CD4-positive, alpha-beta memory T cell (primary cell): ENCODE results near the gene PNO1. TPM values are rescaled to one million over a fixed set of nuclear protein-coding genes. Genes with fewer than 3 reads are reported as not detected.

Source experiments
- CTCF ChIA-PET: fragments of 350-600 bp; sonication (Branson Sonifier 250); formaldehyde crosslinking; loops from one replicate; lab custom pipeline; 2021; ENCODE audit warnings: inconsistent platforms; ENCODE audit not compliant: partially characterized antibody; lab: Charles Lee
- POLR2A ChIA-PET: fragments of 350-600 bp; sonication (Branson Sonifier 250); formaldehyde crosslinking; loops from one replicate; lab custom pipeline; 2021; ENCODE audit not compliant: partially characterized antibody; lab: Charles Lee
- DNase-seq, 5 donors: peaks; one replicate each; pipeline versions ENCODE4 v3.0.0 to v3.0.0-alpha.2; 2020 to 2022; ENCODE audit warnings: mixed read lengths in 1 of 5
- H3K27ac ChIP-seq: one replicate; pipeline ENCODE4 v1.7.0; 2013; ENCODE audit warnings: low read depth, low read length
- H3K27me3 ChIP-seq: 2 replicates; pipeline ENCODE4 v1.7.0; 2013; ENCODE audit warnings: mild to moderate bottlenecking, low read length, moderate library complexity; ENCODE audit not compliant: insufficient read depth
- H3K36me3 ChIP-seq: 2 replicates; pipeline ENCODE4 v1.7.0; 2013; ENCODE audit warnings: mild to moderate bottlenecking, low read length, moderate library complexity; ENCODE audit not compliant: insufficient read depth
- H3K4me1 ChIP-seq: 2 replicates; pipeline ENCODE4 v1.7.0; 2013; ENCODE audit warnings: mild to moderate bottlenecking, low read length, moderate library complexity; ENCODE audit not compliant: insufficient read depth
- H3K4me3 ChIP-seq, 2 donors: one replicate each; pipeline ENCODE4 v1.7.0; 2013; ENCODE audit warnings: low read length in 2 of 2, mild to moderate bottlenecking in 1 of 2
- H3K9me3 ChIP-seq, 2 donors: one replicate each; pipeline ENCODE4 v1.7.0; 2013; ENCODE audit warnings: low read length in 2 of 2, control low read depth in 1 of 2; ENCODE audit not compliant: control insufficient read depth in 1 of 2
- H3K27ac Mint-ChIP-seq, 7 donors: one replicate each; pipeline ENCODE4 v1.8.0; 2020 to 2021; ENCODE audit warnings: mixed read lengths in 7 of 7, mild to moderate bottlenecking in 6 of 7, inconsistent platforms in 3 of 7, moderate library complexity in 3 of 7
- H3K27me3 Mint-ChIP-seq, 2 donors: one replicate each; pipeline ENCODE4 v1.8.0; 2020 to 2021; ENCODE audit warnings: mixed read lengths in 2 of 2
- H3K36me3 Mint-ChIP-seq, 2 donors: one replicate each; pipeline ENCODE4 v1.8.0; 2020 to 2021; ENCODE audit warnings: mixed read lengths in 2 of 2, inconsistent platforms in 1 of 2, mild to moderate bottlenecking in 1 of 2
- H3K4me1 Mint-ChIP-seq, 4 donors: one replicate each; pipeline ENCODE4 v1.8.0; 2020 to 2021; ENCODE audit warnings: mixed read lengths in 4 of 4, mild to moderate bottlenecking in 1 of 4
- H3K4me3 Mint-ChIP-seq, 8 donors: one replicate each; pipeline ENCODE4 v1.8.0; 2020 to 2021; ENCODE audit warnings: mixed read lengths in 8 of 8, mild to moderate bottlenecking in 7 of 8, moderate library complexity in 6 of 8, inconsistent platforms in 3 of 8
- H3K9me3 Mint-ChIP-seq, 8 donors: one replicate each; pipeline ENCODE4 v1.8.0; 2020 to 2021; ENCODE audit warnings: mixed read lengths in 8 of 8, mild to moderate bottlenecking in 5 of 8, inconsistent platforms in 3 of 8, moderate library complexity in 1 of 8
- intact Hi-C: fragments of 100-400 bp; cut with micrococcal nuclease; formaldehyde crosslinking; loops from one replicate; pipeline ENCODE4 v1.15.1; 2023
- polyA plus RNA-seq, 2 donors: library from polyadenylated mRNA; unstranded; fragments of 300-500 nt; fragmentation: Illumina TruSeq; gene quantifications; one replicate each; pipeline ENCODE4 v1.2.3, GENCODE V29; 2021
- total RNA-seq, 2 experiments: library from RNA; stranded (reverse); gene quantifications; one replicate each; pipeline ENCODE4 v1.2.3, GENCODE V29; 2021

Gene PNO1
- total and polyA plus RNA-seq, 4 experiments from 2014 or later = 8.7 to 26.1 (median 15.1) TPM

DNA sequence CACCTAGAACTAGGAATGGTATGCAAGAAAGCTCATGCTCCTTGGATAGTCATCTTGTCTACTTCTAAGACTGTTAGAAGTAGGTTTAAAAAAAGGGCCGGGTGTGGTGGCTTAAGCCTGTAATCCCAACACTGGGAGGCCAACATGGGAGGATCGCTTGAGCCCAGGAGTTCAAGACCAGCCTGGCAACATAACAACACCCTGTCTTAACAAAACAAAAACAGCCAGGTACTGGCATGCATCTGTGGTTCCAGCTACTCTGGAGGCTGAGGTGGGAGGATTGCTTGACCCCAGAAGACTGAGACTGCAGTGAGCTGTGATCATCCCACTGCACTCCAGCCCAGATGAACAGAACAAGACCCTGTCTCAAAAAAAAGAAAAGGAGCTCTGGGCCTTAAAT, 19.9 kb downstream of the PNO1 start:
- Histone ChIP-seq H3K27ac (no peak overlapping the region), H3K36me3 (peaks cover 25% of the 10 kb centered on the region), H3K4me1 (no peaks in the 10 kb centered on the region), H3K4me3 (no peak overlapping the region), H3K27me3 (no peaks in the 10 kb centered on the region), H3K9me3 (no peaks in the 10 kb centered on the region)
- ChIA-PET CTCF (interaction anchor here (1.1 to 1.8 kb wide), 3 partner anchors 10 to 19 kb away, joined by 3 to 7 read pairs (median 3); no protein-coding TSS in a partner anchor), POLR2A (interaction anchor here (1.0 to 1.5 kb wide), 4 partner anchors 8 to 76 kb away, joined by 3 to 6 read pairs (median 4); partner anchors contain the start of gene PNO1)
- H3K4me3 Mint-ChIP-seq = no peak overlapping the region
- H3K4me1 Mint-ChIP-seq = peaks cover 9 to 12% (median 11%) of the 10 kb centered on the region in 4 donors
- DNase-seq = no peak
- no peaks in the 10 kb centered on the region for H3K9me3 Mint-ChIP-seq
- intact Hi-C loops = no loop called here
- H3K27me3 Mint-ChIP-seq = no peaks in the 10 kb centered on the region
- peak overlapping the region in 4 of 7 donors; percentile 15 to 47 (median 27) for H3K27ac Mint-ChIP-seq
- peaks cover 16 to 63% of the 10 kb centered on the region in 2 donors for H3K36me3 Mint-ChIP-seq

DNA sequence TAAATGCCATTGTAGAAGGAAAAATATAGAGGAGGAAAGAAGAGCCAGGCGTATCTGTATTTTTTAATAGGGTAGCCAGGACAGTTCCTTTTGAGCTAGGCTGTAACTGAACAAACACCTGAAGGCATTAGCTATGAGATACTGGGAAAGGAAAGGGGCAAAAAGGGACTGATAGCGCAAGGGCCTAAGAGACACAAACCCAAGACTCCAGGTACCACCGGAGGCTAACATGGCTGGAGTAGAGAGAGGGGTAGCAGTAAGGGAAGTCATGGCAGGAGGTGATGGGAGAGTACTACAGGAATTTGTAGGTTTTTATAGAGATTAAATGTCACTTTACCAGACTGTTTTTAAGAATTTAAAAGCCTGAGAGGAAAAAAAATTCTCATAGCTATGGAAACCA, 20.7 kb downstream of the PNO1 start:
- no peaks in the 10 kb centered on the region for H3K27me3 ChIP-seq
- POLR2A ChIA-PET = interaction anchor here (1.0 to 1.5 kb wide), 5 partner anchors 9 to 75 kb away, joined by 3 to 6 read pairs (median 3); partner anchors contain the start of genes PNO1 and PPP3R1
- H3K4me3 ChIP-seq = no peak overlapping the region
- intact Hi-C loops = no loop called here
- no peak overlapping the region for H3K27ac ChIP-seq
- peak overlapping the region in 4 of 7 donors; percentile 17 to 86 (median 34) for H3K27ac Mint-ChIP-seq
- H3K27me3 Mint-ChIP-seq = no peaks in the 10 kb centered on the region
- CTCF ChIA-PET = interaction anchor here (1.1 to 1.8 kb wide), 4 partner anchors 11 to 18 kb away, joined by 3 to 7 read pairs (median 3); no protein-coding TSS in a partner anchor
- no peaks in the 10 kb centered on the region for H3K4me1 ChIP-seq
- H3K9me3 ChIP-seq = no peaks in the 10 kb centered on the region
- no peaks in the 10 kb centered on the region for H3K9me3 Mint-ChIP-seq
- peaks cover 25% of the 10 kb centered on the region for H3K36me3 ChIP-seq
- H3K4me1 Mint-ChIP-seq = peaks cover 4 to 13% (median 9%) of the 10 kb centered on the region in 4 donors
- H3K4me3 Mint-ChIP-seq = no peak overlapping the region
- peaks cover 17 to 63% of the 10 kb centered on the region in 2 donors for H3K36me3 Mint-ChIP-seq
- no peak for DNase-seq

DNA sequence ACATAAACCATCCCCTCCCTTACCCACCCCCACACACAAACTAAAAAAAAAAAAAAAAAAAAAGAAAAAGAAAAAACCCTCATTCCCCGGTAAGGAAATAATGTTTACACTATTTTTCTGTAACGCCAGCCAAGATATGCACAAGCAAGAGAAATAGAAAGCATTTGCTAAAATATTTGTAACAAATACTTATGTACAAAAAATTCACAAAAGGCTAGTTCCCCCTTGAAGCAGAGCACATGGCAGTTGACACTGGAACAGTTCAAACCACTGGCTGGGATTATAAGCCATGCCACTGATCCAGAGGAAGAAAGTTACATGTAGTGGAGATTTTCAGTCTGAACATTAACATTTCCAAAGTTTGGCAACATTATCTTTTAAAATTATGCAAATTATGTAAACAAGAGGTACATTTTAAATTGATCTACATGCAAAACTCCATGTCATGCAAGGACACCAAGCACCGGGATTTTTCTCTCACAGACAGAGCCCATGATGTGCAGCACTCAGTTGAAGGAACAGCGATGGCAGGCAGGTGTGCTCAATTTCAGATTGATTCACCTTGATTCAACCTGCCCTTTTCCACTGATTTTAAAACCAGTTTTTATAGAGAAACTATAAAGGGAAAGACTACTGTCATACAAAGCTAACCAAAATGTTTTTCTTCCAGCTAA, 21.4 kb downstream of the PNO1 start:
- no peaks in the 10 kb centered on the region for H3K27me3 Mint-ChIP-seq
- no peak overlapping the region for H3K4me3 ChIP-seq
- peaks cover 30% of the 10 kb centered on the region for H3K36me3 ChIP-seq
- peaks cover 5 to 16% (median 10%) of the 10 kb centered on the region in 4 donors for H3K4me1 Mint-ChIP-seq
- no peak overlapping the region for H3K4me3 Mint-ChIP-seq
- H3K36me3 Mint-ChIP-seq = peaks cover 13 to 65% of the 10 kb centered on the region in 2 donors
- H3K9me3 Mint-ChIP-seq = no peaks in the 10 kb centered on the region
- peak overlapping the region in 4 of 7 donors; percentile 13 to 53 (median 41) for H3K27ac Mint-ChIP-seq
- DNase-seq = no peak
- no peaks in the 10 kb centered on the region for H3K27me3 ChIP-seq
- H3K27ac ChIP-seq = no peak overlapping the region
- H3K4me1 ChIP-seq = no peaks in the 10 kb centered on the region
- intact Hi-C loops = no loop called here
- POLR2A ChIA-PET = interaction anchor here (1.1 to 1.5 kb wide), 6 partner anchors 10 to 73 kb away, joined by 3 to 6 read pairs (median 4); partner anchors contain the start of genes PNO1 and PPP3R1
- no peaks in the 10 kb centered on the region for H3K9me3 ChIP-seq
- CTCF ChIA-PET = interaction anchor here (1.1 to 2.4 kb wide), 4 partner anchors 13 to 17 kb away, joined by 3 to 14 read pairs (median 5); no protein-coding TSS in a partner anchor

DNA sequence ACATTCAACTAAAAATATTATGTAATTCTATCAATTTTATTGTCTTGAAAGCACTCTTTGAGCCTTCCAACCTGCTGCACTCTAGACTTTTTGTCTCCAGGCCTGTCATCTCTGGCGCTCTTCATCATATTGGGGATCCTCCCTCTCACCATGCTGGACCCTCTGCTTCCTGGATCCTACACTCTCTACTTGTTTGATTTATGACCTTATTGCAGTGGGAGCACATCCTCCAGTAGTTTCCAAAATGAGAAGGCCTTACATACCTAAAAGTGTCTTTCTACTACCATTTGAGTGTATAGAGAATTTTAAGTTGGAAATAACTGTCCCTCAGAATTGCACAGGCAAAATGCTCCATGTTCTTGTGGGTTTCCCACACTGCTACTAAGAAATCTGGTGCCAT, 25.2 kb downstream of the PNO1 start:
- DNase-seq = no peak
- Histone ChIP-seq H3K9me3 (no peaks in the 10 kb centered on the region), H3K4me3 (no peak overlapping the region), H3K36me3 (peaks cover 30% of the 10 kb centered on the region), H3K27me3 (no peaks in the 10 kb centered on the region), H3K4me1 (no peaks in the 10 kb centered on the region), H3K27ac (peak overlapping the region; percentile 15)
- Mint-ChIP-seq H3K27ac (peak overlapping the region in 5 of 7 donors; percentile 3 to 81 (median 56)), H3K4me1 (peaks cover 13 to 25% (median 17%) of the 10 kb centered on the region in 4 donors), H3K4me3 (no peak overlapping the region), H3K27me3 (no peaks in the 10 kb centered on the region), H3K36me3 (peaks cover 21 to 67% of the 10 kb centered on the region in 2 donors), H3K9me3 (no peaks in the 10 kb centered on the region)
- ChIA-PET CTCF (interaction anchor here (1.4 to 4.2 kb wide), 4 partner anchors 13 to 100 kb away, joined by 3 to 21 read pairs (median 18); partner anchors contain the start of gene PNO1), POLR2A (no interaction called here)
- intact Hi-C loops = no loop called here

DNA sequence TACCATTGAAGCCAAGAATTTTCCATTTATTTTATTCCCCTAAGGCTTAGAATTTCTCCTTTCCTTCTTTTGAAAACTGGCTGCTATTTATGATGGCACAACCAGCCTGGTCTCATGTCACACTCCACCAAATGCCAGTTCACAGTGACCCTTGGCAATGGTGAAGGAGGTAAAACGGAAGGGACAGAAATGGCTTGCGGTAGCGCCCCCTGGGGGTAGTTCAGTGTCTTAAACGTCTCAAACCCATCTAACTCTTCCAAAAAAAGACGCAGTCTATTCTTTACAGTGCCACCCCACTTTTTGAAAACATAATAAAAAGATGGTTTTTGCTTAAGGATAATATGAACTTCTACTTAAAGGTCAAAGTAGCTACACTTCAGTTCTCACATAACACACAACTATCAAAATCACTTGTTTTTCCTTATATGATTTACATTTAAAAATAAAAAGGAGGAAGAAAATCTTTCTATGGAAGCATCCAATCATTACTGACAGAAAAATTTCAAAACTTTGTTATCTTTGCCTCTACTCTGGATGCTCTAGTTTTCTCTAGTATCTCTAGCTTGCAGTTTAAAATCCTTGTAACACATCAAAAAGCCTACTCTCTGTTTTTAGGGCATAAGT, 28.0 kb downstream of the PNO1 start:
- intact Hi-C loops = loop anchor here (1.0 kb wide), 1 partner anchor 63 kb away; no protein-coding TSS in a partner anchor
- Histone ChIP-seq H3K9me3 (no peaks in the 10 kb centered on the region), H3K27ac (no peak overlapping the region), H3K27me3 (no peaks in the 10 kb centered on the region), H3K36me3 (peaks cover 18% of the 10 kb centered on the region), H3K4me1 (peaks cover 16% of the 10 kb centered on the region), H3K4me3 (no peak overlapping the region)
- ChIA-PET POLR2A (interaction anchor here (1.0 to 1.5 kb wide), 2 partner anchors 10 to 28 kb away, joined by 3 read pairs; partner anchors contain the start of gene PNO1), CTCF (interaction anchor here (0.6 to 4.2 kb wide), 23 partner anchors 7 to 1215 kb away, joined by 3 to 42 read pairs (median 4); partner anchors contain the start of gene PNO1)
- Mint-ChIP-seq H3K9me3 (no peaks in the 10 kb centered on the region), H3K4me1 (peaks cover 18 to 35% (median 33%) of the 10 kb centered on the region in 4 donors), H3K4me3 (no peak overlapping the region), H3K27ac (peak overlapping the region in 6 of 7 donors; percentile 30 to 89 (median 54)), H3K27me3 (no peaks in the 10 kb centered on the region), H3K36me3 (peaks cover 24 to 48% of the 10 kb centered on the region in 2 donors)
- DNase-seq = peak; percentile 42 to 59 (median 45)

DNA sequence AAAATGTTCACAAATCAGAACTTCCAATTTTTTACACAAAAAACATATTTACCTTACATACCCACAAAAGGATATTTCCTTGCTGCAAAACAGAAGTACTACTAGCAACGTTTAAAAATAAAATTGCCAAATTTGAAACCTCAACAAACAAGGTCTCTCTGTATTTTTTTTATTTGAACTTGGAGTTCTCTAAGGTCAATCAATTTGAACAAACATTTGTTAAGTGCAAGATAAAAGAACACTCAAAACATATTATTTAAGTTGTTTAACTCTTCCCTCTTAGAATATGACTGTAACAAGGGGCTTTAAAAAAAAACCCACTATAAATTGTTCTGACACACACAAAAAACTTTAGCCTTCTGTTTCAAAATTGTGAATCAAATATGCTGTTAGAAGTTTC, 29.6 kb downstream of the PNO1 start:
- H3K4me1 Mint-ChIP-seq = peaks cover 30 to 47% (median 43%) of the 10 kb centered on the region in 4 donors
- no peaks in the 10 kb centered on the region for H3K9me3 ChIP-seq
- no peaks in the 10 kb centered on the region for H3K27me3 Mint-ChIP-seq
- H3K4me3 Mint-ChIP-seq = no peak overlapping the region
- peaks cover 22 to 34% of the 10 kb centered on the region in 2 donors for H3K36me3 Mint-ChIP-seq
- no peak overlapping the region for H3K27ac ChIP-seq
- H3K27me3 ChIP-seq = no peaks in the 10 kb centered on the region
- CTCF ChIA-PET = interaction anchor here (4.0 to 4.2 kb wide), 2 partner anchors 8 to 31 kb away, joined by 20 to 42 read pairs; partner anchors contain the start of gene PNO1
- POLR2A ChIA-PET = no interaction called here
- intact Hi-C loops = no loop called here
- H3K27ac Mint-ChIP-seq = peak overlapping the region in 4 of 7 donors; percentile 36 to 65 (median 47)
- H3K9me3 Mint-ChIP-seq = no peaks in the 10 kb centered on the region
- DNase-seq = no peak
- peaks cover 31% of the 10 kb centered on the region for H3K4me1 ChIP-seq
- H3K4me3 ChIP-seq = no peak overlapping the region
- peaks cover 18% of the 10 kb centered on the region for H3K36me3 ChIP-seq
